Lung (tissue), 12 donors: ENCODE data around the gene KCNMA1. TPM values are rescaled to one million over a fixed set of nuclear protein-coding genes. Genes with fewer than 3 reads are reported as not detected.

ENCODE experiments used
- ATAC-seq: fragments of 200-7000 bp; cut with Tn5 transposase; one replicate; pipeline ENCODE4 v1.9.1; 2020; ENCODE audit warnings: moderate number of reproducible peaks; ENCODE audit not compliant: insufficient read depth, low FRiP score
- DNase-seq, 3 donors: peaks; one replicate each; pipeline ENCODE4 v3.0.0-alpha.2; 2013 to 2017
- H3K27ac ChIP-seq, 2 donors: one replicate each; pipeline ENCODE4 v1.5.1; 2013; ENCODE audit warnings: mild to moderate bottlenecking in 2 of 2, moderate library complexity in 2 of 2, control low read depth in 1 of 2, inconsistent platforms in 1 of 2, low read depth in 1 of 2, low read length in 1 of 2
- H3K27me3 ChIP-seq, 3 donors: one replicate each; pipeline ENCODE4 v1.5.1; 2013; ENCODE audit warnings: low read length in 2 of 3; ENCODE audit not compliant: control insufficient read depth in 3 of 3, insufficient read depth in 3 of 3
- H3K36me3 ChIP-seq, 4 donors: one replicate each; pipeline ENCODE4 v1.5.1; 2013; ENCODE audit warnings: low read length in 4 of 4, mild to moderate bottlenecking in 1 of 4, moderate library complexity in 1 of 4; ENCODE audit not compliant: control insufficient read depth in 4 of 4, insufficient read depth in 4 of 4
- H3K4me1 ChIP-seq, 5 donors: one replicate each; pipeline ENCODE4 v1.5.1; 2013; ENCODE audit warnings: low read length in 5 of 5, mild to moderate bottlenecking in 2 of 5, moderate library complexity in 1 of 5; ENCODE audit not compliant: control insufficient read depth in 5 of 5, insufficient read depth in 5 of 5
- H3K4me3 ChIP-seq: one replicate; pipeline ENCODE4 v1.5.1; 2013; ENCODE audit warnings: mild to moderate bottlenecking, control low read depth, moderate library complexity
- H3K9ac ChIP-seq, 2 donors: one replicate each; pipeline ENCODE4 v1.5.1; 2013; ENCODE audit warnings: low read length in 2 of 2, control low read depth in 1 of 2; ENCODE audit not compliant: insufficient read depth in 1 of 2
- H3K9me3 ChIP-seq, 4 donors: one replicate each; pipeline ENCODE4 v1.5.1; 2013; ENCODE audit warnings: low read length in 3 of 4, mild to moderate bottlenecking in 1 of 4, moderate library complexity in 1 of 4; ENCODE audit not compliant: control insufficient read depth in 4 of 4, insufficient read depth in 3 of 4
- WGBS, 2 donors: extraction: QIAGEN DNeasy Blood & Tissue Kit; methylation state at CpG; one replicate each; pipeline ENCODE4 v1.1.7; 2013; 5-methylcytosine and 5-hydroxymethylcytosine counted together
- polyA plus RNA-seq, 2 donors: library from polyadenylated mRNA; stranded (reverse); fragments of 200-250 nt; gene quantifications; one replicate each; pipeline ENCODE4 v1.2.1, GENCODE V29; 2013
- total RNA-seq, 2 donors: library from RNA; depleted of rRNA in 1 of 2; stranded (reverse); fragments of >200 nt in 1 of 2; gene quantifications; one replicate each; pipeline ENCODE4 v1.2.1, GENCODE V29; 2014 to 2021
- TF ChIP-seq, protein P1 (sequence below): IDR thresholded peaks from 2 replicates; pipeline ENCODE4 v1.5.1; 2012; ENCODE audit warnings: mild to moderate bottlenecking; ENCODE audit errors: control extremely low read depth, extremely low read depth
- donor health status: control.
- donor health status: control.
- donor health status: Bipolar disorder and iron deficiency.
- donor health status: healthy.
- donor health status: DM: yes; HTN: yes; CAD: no.

The KCNMA1 gene
- total and polyA plus RNA-seq, 4 donors, result 3.8 to 13.0 (median 5.5) TPM

DNA sequence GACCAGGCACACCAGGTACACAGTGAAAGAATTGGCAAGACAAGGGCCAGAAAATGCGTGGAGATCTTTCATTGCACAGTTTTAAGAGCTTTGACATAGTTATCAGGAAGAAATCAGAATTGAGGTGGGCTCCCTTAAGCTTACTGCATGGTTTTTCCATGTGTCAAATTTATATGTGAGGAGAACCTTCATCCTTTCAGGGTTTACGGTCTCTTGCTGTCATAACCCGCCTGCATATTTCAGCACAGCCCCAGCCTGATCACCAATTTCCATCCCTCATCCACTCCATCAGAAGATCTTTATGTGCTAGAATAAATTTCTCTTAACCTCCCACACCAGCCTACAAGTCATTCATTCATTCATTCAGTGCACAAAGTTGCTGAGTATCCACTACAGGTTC, 373.1 kb downstream of the KCNMA1 start:
- no peak for ATAC-seq
- TF ChIP-seq, protein P1, sequence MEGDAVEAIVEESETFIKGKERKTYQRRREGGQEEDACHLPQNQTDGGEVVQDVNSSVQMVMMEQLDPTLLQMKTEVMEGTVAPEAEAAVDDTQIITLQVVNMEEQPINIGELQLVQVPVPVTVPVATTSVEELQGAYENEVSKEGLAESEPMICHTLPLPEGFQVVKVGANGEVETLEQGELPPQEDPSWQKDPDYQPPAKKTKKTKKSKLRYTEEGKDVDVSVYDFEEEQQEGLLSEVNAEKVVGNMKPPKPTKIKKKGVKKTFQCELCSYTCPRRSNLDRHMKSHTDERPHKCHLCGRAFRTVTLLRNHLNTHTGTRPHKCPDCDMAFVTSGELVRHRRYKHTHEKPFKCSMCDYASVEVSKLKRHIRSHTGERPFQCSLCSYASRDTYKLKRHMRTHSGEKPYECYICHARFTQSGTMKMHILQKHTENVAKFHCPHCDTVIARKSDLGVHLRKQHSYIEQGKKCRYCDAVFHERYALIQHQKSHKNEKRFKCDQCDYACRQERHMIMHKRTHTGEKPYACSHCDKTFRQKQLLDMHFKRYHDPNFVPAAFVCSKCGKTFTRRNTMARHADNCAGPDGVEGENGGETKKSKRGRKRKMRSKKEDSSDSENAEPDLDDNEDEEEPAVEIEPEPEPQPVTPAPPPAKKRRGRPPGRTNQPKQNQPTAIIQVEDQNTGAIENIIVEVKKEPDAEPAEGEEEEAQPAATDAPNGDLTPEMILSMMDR, result no peak
- H3K27me3 ChIP-seq, result peaks cover 0 to 6% (median 0%) of the 10 kb centered on the region in 3 donors

DNA sequence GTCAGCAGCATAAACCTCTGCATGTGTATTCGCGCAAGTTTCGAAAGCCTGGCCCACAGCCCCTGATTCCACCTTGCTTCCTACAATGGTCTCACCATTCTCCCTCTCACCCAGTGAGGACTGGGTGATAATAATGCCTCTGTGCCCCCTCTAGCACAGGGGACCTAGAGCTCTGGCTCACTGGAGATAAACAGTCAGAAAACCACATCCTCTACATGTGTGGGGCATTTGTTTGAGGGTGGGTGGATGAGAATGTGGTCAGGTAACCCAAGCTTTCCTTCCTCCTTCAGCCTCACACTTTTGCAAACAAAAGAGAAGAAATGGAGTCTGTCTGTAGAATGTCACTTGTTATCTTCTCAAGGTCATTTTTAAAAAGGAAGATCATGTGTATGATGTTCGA, 373.5 kb downstream of the KCNMA1 start:
- TF ChIP-seq, protein P1, result no peak
- DNase-seq (no peak), ATAC-seq (no peak)
- Histone ChIP-seq H3K27ac (no peak overlapping the region), H3K27me3 (peaks cover 0 to 6% (median 0%) of the 10 kb centered on the region in 3 donors), H3K4me1 (no peaks in the 10 kb centered on the region), H3K4me3 (no peak overlapping the region), H3K9me3 (no peaks in the 10 kb centered on the region), H3K36me3 (no peaks in the 10 kb centered on the region), H3K9ac (no peak overlapping the region)
- WGBS, 2 donors, result 54 to 63% methylated on average over 4 of the region's 4 CpGs

More for the DNA sequence above, 373.1 kb downstream of the KCNMA1 start:
- no peaks in the 10 kb centered on the region for H3K9me3 ChIP-seq
- no peak overlapping the region for H3K27ac ChIP-seq
- no peak overlapping the region for H3K9ac ChIP-seq
- WGBS, 2 donors, result 55 to 64% methylated on average over 3 of the region's 3 CpGs
- no peaks in the 10 kb centered on the region for H3K4me1 ChIP-seq
- no peak for DNase-seq
- H3K36me3 ChIP-seq, result no peaks in the 10 kb centered on the region
- no peak overlapping the region for H3K4me3 ChIP-seq

DNA sequence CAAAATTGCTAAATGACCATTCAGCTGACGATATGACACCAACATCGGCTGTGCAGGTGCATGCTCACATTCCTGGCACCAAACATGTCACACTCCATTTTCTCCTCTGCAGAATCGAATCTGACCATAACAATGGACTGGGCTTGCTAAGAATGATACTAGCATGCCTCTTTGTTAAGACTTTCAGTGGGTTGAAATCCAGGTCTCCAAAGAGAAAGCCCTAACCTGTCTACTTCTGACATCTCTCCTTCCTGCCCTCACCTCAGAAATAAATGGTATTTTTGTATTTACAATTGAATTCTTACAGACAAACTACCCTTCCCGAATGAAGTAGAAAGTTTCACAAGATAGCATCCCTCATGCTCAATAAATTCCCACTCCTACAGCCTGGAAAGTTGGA, 373.9 kb downstream of the KCNMA1 start:
- TF ChIP-seq, protein P1, result no peak
- no peak overlapping the region for H3K4me3 ChIP-seq

DNA sequence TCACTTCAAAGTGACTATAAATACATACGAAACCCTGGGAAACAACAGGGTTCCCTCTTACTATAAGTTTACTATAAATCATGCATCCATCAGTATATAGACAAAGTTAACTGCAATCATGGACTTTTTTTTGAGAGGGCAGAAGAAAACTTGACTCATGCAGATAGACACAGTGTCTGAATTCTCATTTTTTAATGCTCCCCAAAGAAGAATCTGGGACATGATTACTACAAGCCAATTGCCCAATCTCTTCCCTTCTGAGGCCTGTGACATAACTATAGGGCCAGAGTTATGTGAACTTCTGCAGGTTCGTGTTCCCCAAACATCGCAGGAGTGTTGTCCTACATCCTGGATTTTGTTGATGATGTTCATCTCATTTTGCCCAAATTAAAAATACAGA, 376.5 kb downstream of the KCNMA1 start:
- 54 to 76% methylated on average over 3 of the region's 3 CpGs for WGBS, 2 donors
- Histone ChIP-seq H3K4me1 (no peaks in the 10 kb centered on the region), H3K4me3 (no peak overlapping the region), H3K9ac (no peak overlapping the region), H3K27ac (no peak overlapping the region), H3K9me3 (no peaks in the 10 kb centered on the region), H3K27me3 (peaks cover 0 to 6% (median 0%) of the 10 kb centered on the region in 3 donors), H3K36me3 (no peaks in the 10 kb centered on the region)
- DNase-seq (no peak), ATAC-seq (no peak)
- TF ChIP-seq, protein P1, result no peak

More for the DNA sequence above, 373.9 kb downstream of the KCNMA1 start:
- Histone ChIP-seq H3K36me3 (no peaks in the 10 kb centered on the region), H3K9me3 (no peaks in the 10 kb centered on the region), H3K4me1 (no peaks in the 10 kb centered on the region), H3K9ac (no peak overlapping the region), H3K27ac (no peak overlapping the region), H3K27me3 (peaks cover 0 to 6% (median 0%) of the 10 kb centered on the region in 3 donors)
- no peak for DNase-seq
- 57 to 74% methylated on average over 4 of the region's 4 CpGs for WGBS, 2 donors
- ATAC-seq, result no peak
